ENCODE data around the gene IL23R. TPM values are rescaled to one million over a fixed set of nuclear protein-coding genes. Genes with fewer than 3 reads are reported as not detected.

Gene IL23R
- total RNA-seq, 1 experiment from 2014 or later, result not detected

- TF ChIP-seq SIN3A (IDR thresholded peaks at IDR 0.05; ENCODE audit: borderline replicate concordance, insufficient read depth, low read depth, low read length) (no peak), TCF7L2 (IDR thresholded peaks at IDR 0.05; ENCODE audit: low read depth, low read length) (no peak), REST (IDR thresholded peaks at IDR 0.05; ENCODE audit: insufficient read depth in 1 of 2, low read depth in 2 of 2, low read length in 1 of 2) (no peak), CTCF (IDR thresholded peaks at IDR 0.05) (no peak), POLR2AphosphoS5 (IDR thresholded peaks at IDR 0.05; ENCODE audit: low read depth, low read length) (no peak)
- POLR2A ChIA-PET, result no interaction called here
- no peaks in the 10 kb centered on the region for H3K27me3 ChIP-seq (ENCODE audit: control insufficient read depth, insufficient read depth, low read length)
- no TSS peak for BruUV-seq (replicated peaks)
- H3K4me1 ChIP-seq (ENCODE audit: control insufficient read depth, insufficient read depth, low read length), result no peaks in the 10 kb centered on the region
- H3K4me3 ChIP-seq (ENCODE audit: low read depth in 2 of 2, low read length in 2 of 2), result no peak overlapping the region
- ATAC-seq (no peak), DNase-seq (ENCODE audit: low read depth, low spot score) (no peak)
- in situ Hi-C loops (cut with HindIII; ENCODE audit: low pct_unique_long_range_greater_than_20kb, low sequenced_read_pairs), result no loop called here
- H3K9me3 ChIP-seq (ENCODE audit: control insufficient read depth, insufficient read depth, low read depth, low read length), result no peaks in the 10 kb centered on the region
- intact Hi-C loops (cut with micrococcal nuclease; ENCODE audit: unreplicated experiment), result no loop called here
- H3K27ac ChIP-seq (ENCODE audit: low read length), result no peak overlapping the region
- CTCF ChIA-PET, result no interaction called here
- H3K36me3 ChIP-seq (ENCODE audit: control insufficient read depth, insufficient read depth, low read length), result no peaks in the 10 kb centered on the region
Observed at GRCh38 chr1:67171978-67172377, 5.7 kb downstream of the IL23R start.

- no peaks in the 10 kb centered on the region for H3K4me1 ChIP-seq (ENCODE audit: control insufficient read depth, insufficient read depth, low read length)
- CTCF ChIA-PET, result no interaction called here
- no peaks in the 10 kb centered on the region for H3K27me3 ChIP-seq (ENCODE audit: control insufficient read depth, insufficient read depth, low read length)
- no peak overlapping the region for H3K4me3 ChIP-seq (ENCODE audit: low read depth in 2 of 2, low read length in 2 of 2)
- in situ Hi-C loops (cut with HindIII; ENCODE audit: low pct_unique_long_range_greater_than_20kb, low sequenced_read_pairs) (no loop called here), intact Hi-C loops (cut with micrococcal nuclease; ENCODE audit: unreplicated experiment) (no loop called here)
- POLR2A ChIA-PET, result no interaction called here
- DNase-seq (ENCODE audit: low read depth, low spot score) (no peak), ATAC-seq (no peak)
- no peaks in the 10 kb centered on the region for H3K36me3 ChIP-seq (ENCODE audit: control insufficient read depth, insufficient read depth, low read length)
- no peaks in the 10 kb centered on the region for H3K9me3 ChIP-seq (ENCODE audit: control insufficient read depth, insufficient read depth, low read depth, low read length)
- no TSS peak for BruUV-seq (replicated peaks)
- H3K27ac ChIP-seq (ENCODE audit: low read length), result no peak overlapping the region
- TF ChIP-seq TCF7L2 (IDR thresholded peaks at IDR 0.05; ENCODE audit: low read depth, low read length) (no peak), CTCF (IDR thresholded peaks at IDR 0.05) (no peak), REST (IDR thresholded peaks at IDR 0.05; ENCODE audit: insufficient read depth in 1 of 2, low read depth in 2 of 2, low read length in 1 of 2) (no peak), POLR2AphosphoS5 (IDR thresholded peaks at IDR 0.05; ENCODE audit: low read depth, low read length) (no peak), SIN3A (IDR thresholded peaks at IDR 0.05; ENCODE audit: borderline replicate concordance, insufficient read depth, low read depth, low read length) (no peak)
Observed at GRCh38 chr1:67173988-67174387, 7.7 kb downstream of the IL23R start.
